Keratinocyte (primary cell): ENCODE results near the gene TMEM50B. TPM values are rescaled to one million over a fixed set of nuclear protein-coding genes. Genes with fewer than 3 reads are reported as not detected.

Experiments
- DNase-seq: peaks from one replicate; pipeline ENCODE4 v3.0.0-alpha.2; 2011; ENCODE audit warnings: low read depth, missing footprints, low spot score
- FAIRE-seq: peaks from 2 replicates; lab custom pipeline; 2011; peaks lifted over from hg19 to GRCh38; lab: Jason Lieb, UNC
- H2AFZ ChIP-seq: 2 replicates; pipeline ENCODE4 v1.6.0; 2012; ENCODE audit warnings: low read length, control low read depth, inconsistent platforms; ENCODE audit not compliant: control insufficient read depth
- H3K27ac ChIP-seq: 2 replicates; pipeline ENCODE4 v1.5.1; 2011; ENCODE audit warnings: low read length; ENCODE audit not compliant: control insufficient read depth, insufficient read depth
- H3K27me3 ChIP-seq: 3 replicates; pipeline ENCODE4 v1.6.0; 2011; ENCODE audit warnings: low read length; ENCODE audit not compliant: control insufficient read depth, insufficient read depth; ENCODE audit errors: extremely low read depth
- H3K36me3 ChIP-seq, 2 experiments: 2 replicates in 1 of 2; 3 replicates in 1 of 2; pipeline ENCODE4 v1.5.1; 2011; ENCODE audit warnings: low read length in 2 of 2, mild to moderate bottlenecking in 1 of 2; ENCODE audit not compliant: control insufficient read depth in 2 of 2, insufficient read depth in 2 of 2; ENCODE audit errors: extremely low read depth in 1 of 2
- H3K4me1 ChIP-seq: 3 replicates; pipeline ENCODE4 v1.5.1; 2011; ENCODE audit warnings: low read length; ENCODE audit not compliant: control insufficient read depth, insufficient read depth; ENCODE audit errors: extremely low read depth
- H3K4me2 ChIP-seq: 3 replicates; pipeline ENCODE4 v1.6.0; 2011; ENCODE audit warnings: low read depth, low read length; ENCODE audit not compliant: control insufficient read depth, insufficient read depth; ENCODE audit errors: extremely low read depth
- H3K4me3 ChIP-seq, 3 experiments: fragments of 200-600 bp in 1 of 3; sonication (generic) in 1 of 3; 2 replicates in 2 of 3; 3 replicates in 1 of 3; pipeline ENCODE4 v1.5.1; 2011 to 2016; ENCODE audit warnings: low read length in 3 of 3, mild to moderate bottlenecking in 3 of 3, control low read depth in 2 of 3, inconsistent platforms in 1 of 3, low read depth in 1 of 3, mixed read lengths in 1 of 3, mixed run types in 1 of 3, moderate library complexity in 1 of 3; ENCODE audit not compliant: control insufficient read depth in 2 of 3, insufficient read depth in 2 of 3; ENCODE audit errors: extremely low read depth in 1 of 3
- H3K79me2 ChIP-seq: 2 replicates; pipeline ENCODE4 v1.6.0; 2012; ENCODE audit warnings: low read length; ENCODE audit not compliant: control insufficient read depth, insufficient read depth
- H3K9ac ChIP-seq: 3 replicates; pipeline ENCODE4 v1.6.0; 2011; ENCODE audit warnings: low read length; ENCODE audit not compliant: control insufficient read depth, insufficient read depth; ENCODE audit errors: extremely low read depth
- H3K9me1 ChIP-seq: 3 replicates; pipeline ENCODE4 v1.6.0; 2011; ENCODE audit warnings: low read length; ENCODE audit not compliant: control insufficient read depth, insufficient read depth; ENCODE audit errors: extremely low read depth
- H3K9me3 ChIP-seq: 2 replicates; pipeline ENCODE4 v1.5.1; 2012; ENCODE audit warnings: low read depth, low read length; ENCODE audit not compliant: control insufficient read depth
- H4K20me1 ChIP-seq: 3 replicates; pipeline ENCODE4 v1.6.0; 2011; ENCODE audit warnings: low read length; ENCODE audit not compliant: control insufficient read depth, insufficient read depth; ENCODE audit errors: extremely low read depth
- EZH2 ChIP-seq: IDR thresholded peaks from one replicate; pipeline ENCODE4 v1.6.1; 2012; ENCODE audit warnings: inconsistent platforms, mild to moderate bottlenecking, low read length, moderate library complexity
- dilution Hi-C: fragments of 300-500 bp; cut with MboI; formaldehyde crosslinking; loops from one replicate; pipeline ENCODE4 v1.7.0; 2020; ENCODE audit warnings: low sequenced_read_pairs; ENCODE audit not compliant: extremely low pct_ligation_motif_present
- polyA plus RNA-seq, 5 experiments: library from polyadenylated mRNA; depleted of rRNA in 3 of 5; stranded (reverse) in 3 of 5; stranded (forward) in 1 of 5; unstranded in 1 of 5; fragments of >200 nt; gene quantifications; 1 replicate in 1 of 5; 2 replicates in 3 of 5; 3 replicates in 1 of 5; pipeline versions ENCODE4 v1.2.1 to v1.2.3, GENCODE V29; 2011 to 2012; ENCODE audit warnings: missing spikeins in 2 of 5, low read depth in 1 of 5, low replicate concordance in 1 of 5
- TF ChIP-seq, protein P1 (sequence below), 3 experiments: IDR thresholded peaks in 1 of 3; conservative IDR thresholded peaks in 1 of 3; optimal IDR thresholded peaks in 1 of 3; 2 replicates in 2 of 3; 3 replicates in 1 of 3; pipeline versions ENCODE3 to v1.5.1; 2011; ENCODE audit warnings: low read length in 3 of 3, mild to moderate bottlenecking in 3 of 3, moderate library complexity in 2 of 3, control low read depth in 1 of 3, inconsistent platforms in 1 of 3; ENCODE audit not compliant: insufficient read depth in 2 of 3; ENCODE audit errors: extremely low read depth in 1 of 3

The TMEM50B gene
- polyA plus RNA-seq, 1 donor (not counting 4 experiments of a cell fraction or from before 2014, with no cell fraction given) = 39.7 TPM

DNA sequence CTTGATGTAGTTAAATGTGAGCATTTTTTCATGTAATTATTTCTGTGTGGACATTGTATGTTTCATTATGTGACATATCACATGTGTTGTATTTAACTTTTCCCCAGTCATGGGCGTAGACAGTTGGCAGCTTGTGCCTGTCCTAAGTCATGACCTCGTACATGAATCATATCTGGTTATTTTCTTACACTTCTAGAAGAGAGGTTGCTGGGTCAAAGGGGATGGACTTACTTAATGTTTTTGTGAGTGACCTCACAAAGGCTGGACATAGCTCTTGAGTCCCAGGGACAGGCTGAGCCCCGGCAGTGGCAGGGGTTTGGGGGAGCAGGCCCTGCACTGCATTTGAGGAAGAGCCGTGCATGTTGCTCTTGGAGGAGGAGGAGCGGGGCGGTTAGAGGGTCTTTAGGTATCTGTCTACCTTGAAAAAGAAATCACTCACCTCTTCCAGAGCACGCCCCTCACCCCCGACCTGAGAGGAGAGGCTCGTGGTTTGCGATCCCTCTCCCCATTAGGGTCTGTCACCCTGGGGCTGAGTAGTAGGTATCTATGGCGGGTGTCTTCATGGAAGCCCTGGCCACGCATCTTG is 60.1 kb downstream of the TMEM50B start:
- Histone ChIP-seq H3K4me2 (no peak overlapping the region), H3K4me3 (no peak overlapping the region), H3K9me3 (no peaks in the 10 kb centered on the region), H4K20me1 (peaks cover 14% of the 10 kb centered on the region), H3K9me1 (no peaks in the 10 kb centered on the region), H3K4me1 (no peaks in the 10 kb centered on the region), H2AFZ (no peak overlapping the region), H3K27me3 (no peaks in the 10 kb centered on the region), H3K36me3 (peaks cover 22 to 34% of the 10 kb centered on the region in 2 experiments), H3K27ac (no peak overlapping the region), H3K9ac (no peak overlapping the region), H3K79me2 (peaks cover 59% of the 10 kb centered on the region)
- TF ChIP-seq EZH2 = no peak
- TF ChIP-seq, protein P1, sequence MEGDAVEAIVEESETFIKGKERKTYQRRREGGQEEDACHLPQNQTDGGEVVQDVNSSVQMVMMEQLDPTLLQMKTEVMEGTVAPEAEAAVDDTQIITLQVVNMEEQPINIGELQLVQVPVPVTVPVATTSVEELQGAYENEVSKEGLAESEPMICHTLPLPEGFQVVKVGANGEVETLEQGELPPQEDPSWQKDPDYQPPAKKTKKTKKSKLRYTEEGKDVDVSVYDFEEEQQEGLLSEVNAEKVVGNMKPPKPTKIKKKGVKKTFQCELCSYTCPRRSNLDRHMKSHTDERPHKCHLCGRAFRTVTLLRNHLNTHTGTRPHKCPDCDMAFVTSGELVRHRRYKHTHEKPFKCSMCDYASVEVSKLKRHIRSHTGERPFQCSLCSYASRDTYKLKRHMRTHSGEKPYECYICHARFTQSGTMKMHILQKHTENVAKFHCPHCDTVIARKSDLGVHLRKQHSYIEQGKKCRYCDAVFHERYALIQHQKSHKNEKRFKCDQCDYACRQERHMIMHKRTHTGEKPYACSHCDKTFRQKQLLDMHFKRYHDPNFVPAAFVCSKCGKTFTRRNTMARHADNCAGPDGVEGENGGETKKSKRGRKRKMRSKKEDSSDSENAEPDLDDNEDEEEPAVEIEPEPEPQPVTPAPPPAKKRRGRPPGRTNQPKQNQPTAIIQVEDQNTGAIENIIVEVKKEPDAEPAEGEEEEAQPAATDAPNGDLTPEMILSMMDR (optimal IDR thresholded peaks at IDR 0.05 in 1 of 3, IDR thresholded peaks at IDR 0.05 in 1 of 3, conservative IDR thresholded peaks at IDR 0.05 in 1 of 3; ENCODE audit: extremely low read depth in 1 of 3, insufficient read depth in 2 of 3, low read length in 3 of 3) = no peak
- no peak for DNase-seq
- no peak for FAIRE-seq
- dilution Hi-C loops = loop anchor here (10.0 kb wide), 1 partner anchor 65 kb away; no protein-coding TSS in a partner anchor

DNA sequence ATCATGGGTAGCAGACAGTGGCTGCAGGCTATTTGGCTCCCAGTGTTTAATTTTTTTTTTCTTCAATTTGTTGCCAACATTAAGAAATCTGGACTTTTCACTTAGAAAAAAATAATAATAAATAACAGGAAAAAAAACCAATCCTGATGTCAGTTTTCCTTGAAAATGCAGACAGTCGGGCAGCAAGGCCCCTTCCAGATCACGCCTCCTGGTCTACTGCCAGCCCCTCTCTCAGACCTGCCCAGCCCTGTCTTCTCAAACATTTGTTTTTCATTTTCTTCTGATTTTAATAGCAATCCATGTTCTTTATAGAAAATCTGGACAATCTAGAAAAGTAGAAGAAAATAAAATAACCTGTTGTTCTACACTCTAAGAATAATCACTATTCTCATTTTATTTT is 61.1 kb downstream of the TMEM50B start:
- H3K36me3 ChIP-seq = peaks cover 20 to 36% of the 10 kb centered on the region in 2 experiments
- FAIRE-seq = no peak
- H3K9ac ChIP-seq = no peak overlapping the region
- H3K79me2 ChIP-seq = peaks cover 64% of the 10 kb centered on the region
- DNase-seq = no peak
- H3K4me2 ChIP-seq = no peak overlapping the region
- no peak overlapping the region for H3K27ac ChIP-seq
- H3K4me3 ChIP-seq = no peak overlapping the region
- dilution Hi-C loops = loop anchor here (10.0 kb wide), 1 partner anchor 64 kb away; no protein-coding TSS in a partner anchor
- no peaks in the 10 kb centered on the region for H3K4me1 ChIP-seq
- peaks cover 14% of the 10 kb centered on the region for H4K20me1 ChIP-seq
- H3K27me3 ChIP-seq = no peaks in the 10 kb centered on the region
- TF ChIP-seq, protein P1 (optimal IDR thresholded peaks at IDR 0.05 in 1 of 3, IDR thresholded peaks at IDR 0.05 in 1 of 3, conservative IDR thresholded peaks at IDR 0.05 in 1 of 3; ENCODE audit: extremely low read depth in 1 of 3, insufficient read depth in 2 of 3, low read length in 3 of 3) = no peak
- no peak for TF ChIP-seq EZH2
- H3K9me3 ChIP-seq = no peaks in the 10 kb centered on the region
- H3K9me1 ChIP-seq = no peaks in the 10 kb centered on the region
- no peak overlapping the region for H2AFZ ChIP-seq
